Dermis blood vessel endothelial cell (primary cell): ENCODE results near the gene MDN1. TPM values are rescaled to one million over a fixed set of nuclear protein-coding genes. Genes with fewer than 3 reads are reported as not detected.
"Not testable (repeated sequence)": the region's sequence is repeated elsewhere in the genome, so short reads cannot be mapped to it uniquely, and the experiment has no call there.

Source experiments
- DNase-seq: peaks from one replicate; pipeline ENCODE4 v3.0.0; 2010
- total RNA-seq: library from RNA; depleted of rRNA; stranded (reverse); fragments of >200 nt; gene quantifications from 2 replicates; pipeline ENCODE4 v1.2.3, GENCODE V29; 2014

MDN1 gene
- total RNA-seq, 1 donor from 2014 or later: 28.2 TPM

GRCh38 chr6:89640804-89641203 is 178.8 kb downstream of the MDN1 start:
- no peak for DNase-seq

- peak; percentile 96 for DNase-seq
These were observed 181.0 kb downstream of the MDN1 start, which contains the start of gene LYRM2 for GRCh38 chr6:89638320-89639195. Gene LYRM2 (minus strand): TSS chr6:89638747. CDS start chr6:89638716, 31 bp downstream.

GRCh38 chr6:89637960-89638319 is 181.7 kb downstream of the MDN1 start:
- DNase-seq: no peak

- DNase-seq: not testable (repeated sequence)
These were observed 183.2 kb downstream of the MDN1 start for GRCh38 chr6:89636412-89636811.

DNA sequence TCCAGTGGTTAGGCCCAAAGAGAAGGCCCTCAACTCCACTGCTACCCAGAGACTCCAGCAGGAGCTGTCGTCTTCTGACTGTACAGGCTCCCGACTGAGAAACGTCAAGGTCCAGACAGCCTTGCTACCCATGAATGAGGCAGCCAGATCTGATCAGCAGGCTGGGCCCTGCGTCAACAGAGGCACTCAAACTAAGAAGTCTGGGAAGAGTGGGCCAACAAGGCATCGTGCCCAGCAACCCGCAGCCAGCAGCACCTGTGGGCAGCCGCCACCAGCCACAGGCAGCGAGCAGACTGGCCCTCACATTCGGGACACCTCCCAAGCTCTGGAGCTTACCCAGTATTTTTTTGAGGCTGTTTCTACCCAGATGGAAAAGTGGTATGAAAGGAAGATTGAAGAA is 189.1 kb downstream of the MDN1 start:
- DNase-seq: no peak

DNA sequence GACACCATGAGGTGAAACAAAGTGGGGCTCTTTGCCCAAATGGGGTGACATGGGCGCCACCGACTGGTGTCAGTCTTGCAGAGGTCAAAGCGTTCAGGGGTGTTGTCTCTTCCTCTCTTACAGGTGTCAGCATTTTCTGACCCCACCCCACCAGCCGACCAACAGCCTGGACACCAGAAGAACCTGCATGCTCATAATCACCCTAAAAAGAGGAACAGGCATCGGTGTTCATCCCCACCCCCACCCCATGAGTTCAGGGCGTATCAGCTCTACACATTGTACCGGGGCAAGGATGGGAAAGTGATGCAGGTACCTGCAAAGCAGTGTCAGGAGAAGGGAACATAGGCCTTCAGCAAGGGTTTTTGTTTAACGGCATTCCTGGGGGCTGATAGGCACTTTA is 195.8 kb downstream of the MDN1 start:
- no peak for DNase-seq

DNA sequence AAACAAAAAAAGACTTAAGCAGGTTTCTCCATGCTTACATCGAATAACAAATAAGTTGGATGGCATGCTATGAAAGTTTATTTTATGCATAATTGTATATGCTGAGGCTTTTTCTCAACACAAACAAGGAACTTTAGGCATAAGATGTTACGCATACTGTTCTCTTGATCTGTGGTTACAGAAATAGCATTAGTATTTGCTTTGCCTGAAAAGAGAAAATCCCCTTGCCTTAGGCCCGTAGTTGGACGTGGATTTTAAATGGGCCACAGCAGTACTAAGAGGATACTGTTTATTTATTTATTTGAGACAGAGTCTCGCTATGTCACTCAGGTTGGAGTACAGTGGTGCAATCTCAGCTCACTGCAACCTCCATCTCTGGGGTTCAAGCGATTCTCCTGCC is 200.0 kb downstream of the MDN1 start:
- DNase-seq: no peak

DNA sequence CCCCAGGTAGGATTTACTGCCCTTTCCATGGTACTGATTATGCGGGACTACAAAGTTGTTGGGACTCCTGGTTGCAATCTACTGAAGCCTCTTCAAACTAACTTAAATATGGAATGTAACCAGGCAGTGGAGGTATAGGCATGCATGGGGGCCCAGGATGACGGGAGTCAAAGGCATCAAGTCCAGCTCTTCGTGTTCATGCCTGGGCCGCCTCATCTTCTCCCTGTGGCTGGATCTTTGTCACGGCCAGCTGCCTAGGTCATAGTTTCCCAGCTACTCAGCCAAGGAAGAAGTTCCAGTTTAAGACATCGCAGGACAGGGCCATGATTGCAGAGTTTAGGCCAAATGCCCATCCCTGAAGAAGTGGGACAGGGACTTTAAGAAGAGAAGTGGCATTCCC is 201.6 kb downstream of the MDN1 start:
- no peak for DNase-seq

DNA sequence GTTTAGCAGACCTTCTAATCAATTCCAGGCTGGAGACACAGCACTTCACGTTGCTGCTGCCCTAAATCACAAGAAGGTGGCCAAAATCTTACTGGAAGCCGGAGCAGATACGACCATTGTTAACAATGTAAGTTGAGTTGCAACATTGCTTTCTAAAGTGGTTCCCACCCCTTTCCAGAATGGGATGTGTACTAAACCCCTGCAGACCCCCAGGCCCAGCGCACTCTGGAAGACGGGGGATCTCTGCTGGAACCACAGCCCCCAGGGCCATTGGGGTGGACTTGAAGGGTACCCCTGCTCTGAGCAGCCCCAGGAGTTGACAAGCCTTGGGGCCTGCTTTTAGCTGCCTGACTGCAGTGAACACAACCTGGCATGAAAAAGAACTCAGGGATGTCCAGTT is 203.1 kb downstream of the MDN1 start:
- no peak for DNase-seq

- DNase-seq: no peak
These were observed 203.7 kb downstream of the MDN1 start for GRCh38 chr6:89615882-89616281.

GRCh38 chr6:89613790-89614189 is 205.8 kb downstream of the MDN1 start:
- no peak for DNase-seq

DNA sequence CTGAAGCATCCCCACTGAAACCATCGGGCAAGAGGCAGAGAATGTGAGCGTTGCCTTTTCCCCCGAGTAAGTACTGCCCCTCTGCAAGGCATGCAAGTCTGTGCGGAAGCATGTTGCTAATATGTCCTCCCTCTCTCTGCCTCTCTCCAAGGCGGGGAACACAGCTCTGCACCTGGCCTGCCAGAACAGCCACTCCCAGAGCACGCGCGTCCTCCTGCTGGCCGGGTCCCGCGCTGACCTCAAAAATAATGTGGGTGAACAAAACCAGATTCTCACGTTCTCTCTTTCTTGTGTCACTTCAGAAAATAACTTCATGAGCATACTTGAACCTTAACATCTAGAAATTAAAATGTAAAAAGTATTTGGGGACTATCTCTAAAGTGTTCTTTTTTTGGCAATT is 207.5 kb downstream of the MDN1 start:
- DNase-seq: no peak

- peak; percentile 26 for DNase-seq
These were observed 207.9 kb downstream of the MDN1 start for GRCh38 chr6:89611666-89612065.

DNA sequence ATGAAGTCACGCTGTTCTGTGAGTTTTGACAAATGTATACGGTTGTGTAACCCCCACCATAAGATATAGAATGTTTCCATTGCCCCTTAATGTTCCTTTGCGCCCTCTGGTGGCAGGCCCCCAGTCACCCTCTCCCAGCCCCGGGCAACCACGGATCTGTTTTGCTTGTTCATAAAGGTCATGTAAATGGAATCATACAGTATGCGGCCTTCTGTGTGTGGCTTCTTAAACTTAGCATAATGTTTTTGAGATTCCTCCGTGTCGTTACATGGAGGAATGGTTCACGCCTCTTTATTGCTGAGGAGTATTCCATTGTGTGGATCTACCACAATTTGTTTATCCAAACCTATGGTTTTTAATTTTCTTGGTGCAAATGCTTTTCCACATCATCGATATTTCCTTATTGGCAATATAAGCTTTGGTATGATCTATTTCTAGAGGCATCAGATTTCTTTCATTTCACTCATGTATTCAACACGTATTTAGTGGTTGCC is 209.4 kb downstream of the MDN1 start:
- DNase-seq: peak; percentile 74

GRCh38 chr6:89605861-89606260 is 213.7 kb downstream of the MDN1 start:
- no peak for DNase-seq

GRCh38 chr6:89604653-89605052 is 214.9 kb downstream of the MDN1 start:
- no peak for DNase-seq

GRCh38 chr6:89602166-89602565 is 217.4 kb downstream of the MDN1 start:
- no peak for DNase-seq

DNA sequence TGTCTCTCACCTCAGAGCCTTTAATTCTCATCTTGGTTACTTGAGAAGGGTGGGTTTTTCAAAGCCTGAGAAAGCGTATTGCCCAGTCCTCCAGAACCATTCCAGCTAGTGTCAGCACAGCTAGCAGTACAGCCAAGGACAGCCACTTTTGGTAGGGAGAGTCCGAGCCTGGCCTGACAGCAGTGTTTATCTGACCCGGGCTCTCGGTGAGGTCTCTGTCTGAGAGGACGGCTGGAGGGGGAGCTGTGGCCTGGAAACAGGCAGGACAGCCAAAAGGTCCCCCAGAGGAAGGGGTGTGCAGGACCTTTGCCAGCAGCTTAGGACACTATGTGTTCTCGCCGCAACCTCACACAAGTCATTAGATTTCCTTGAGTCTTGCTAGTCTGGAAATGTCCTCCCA is 219.9 kb downstream of the MDN1 start:
- DNase-seq: no peak

DNA sequence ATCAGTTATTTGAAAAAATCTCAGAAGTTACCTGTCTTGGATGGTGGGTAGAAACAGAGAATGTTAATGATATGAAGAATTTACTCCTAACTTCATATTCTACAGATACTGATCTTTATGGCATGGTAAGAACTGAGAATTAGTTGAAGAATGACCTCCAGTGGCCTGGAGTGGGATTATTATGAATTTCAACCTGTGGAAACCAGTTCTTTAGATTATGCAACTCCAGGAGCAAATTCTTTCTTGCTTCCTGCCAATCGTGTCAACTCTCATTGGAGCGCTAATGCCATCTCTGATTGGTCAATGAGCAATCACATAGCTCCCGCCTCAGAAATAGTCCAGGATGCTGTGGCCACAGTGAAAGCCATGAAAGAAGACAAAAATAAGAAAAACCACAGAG is 221.6 kb downstream of the MDN1 start:
- peak; percentile 14 for DNase-seq

DNA sequence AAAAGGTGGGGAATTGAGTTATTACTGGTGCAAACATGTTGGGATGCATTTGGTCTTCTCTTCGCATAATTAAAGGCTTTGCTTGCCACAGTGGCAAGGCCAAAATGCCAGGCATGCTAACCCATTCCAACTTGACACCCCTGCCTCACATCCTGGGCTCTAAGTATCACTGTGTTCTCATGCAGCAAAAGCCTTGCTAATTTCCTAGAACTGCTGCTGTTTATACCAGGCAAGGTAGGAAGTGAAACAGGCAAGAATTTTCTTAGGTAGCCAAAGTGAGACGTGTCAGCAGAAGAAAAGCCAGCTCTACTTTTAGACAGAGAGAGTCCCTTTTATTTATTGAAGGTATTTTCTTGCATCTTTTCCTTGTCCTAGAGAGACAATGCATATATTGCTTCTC is 222.2 kb downstream of the MDN1 start:
- DNase-seq: no peak

DNA sequence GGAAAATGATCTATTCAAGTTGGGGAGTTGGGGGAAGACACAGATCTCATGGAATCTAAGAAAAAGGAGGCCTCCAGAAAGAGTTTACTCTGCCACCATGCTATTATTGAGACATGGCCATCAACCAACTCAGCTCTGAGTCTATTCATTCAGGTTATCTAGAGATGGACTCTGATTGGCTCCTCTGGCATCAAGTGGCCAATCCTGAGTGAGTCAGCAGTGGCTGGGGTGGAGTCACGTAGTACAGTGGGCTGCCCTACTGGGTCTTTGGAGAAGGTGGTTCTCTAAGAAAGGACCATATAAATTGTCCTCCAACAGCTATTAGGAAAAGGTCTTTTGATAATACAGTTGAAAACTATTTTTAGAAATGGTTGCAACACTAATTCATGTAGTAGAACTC is 223.1 kb downstream of the MDN1 start:
- no peak for DNase-seq

DNA sequence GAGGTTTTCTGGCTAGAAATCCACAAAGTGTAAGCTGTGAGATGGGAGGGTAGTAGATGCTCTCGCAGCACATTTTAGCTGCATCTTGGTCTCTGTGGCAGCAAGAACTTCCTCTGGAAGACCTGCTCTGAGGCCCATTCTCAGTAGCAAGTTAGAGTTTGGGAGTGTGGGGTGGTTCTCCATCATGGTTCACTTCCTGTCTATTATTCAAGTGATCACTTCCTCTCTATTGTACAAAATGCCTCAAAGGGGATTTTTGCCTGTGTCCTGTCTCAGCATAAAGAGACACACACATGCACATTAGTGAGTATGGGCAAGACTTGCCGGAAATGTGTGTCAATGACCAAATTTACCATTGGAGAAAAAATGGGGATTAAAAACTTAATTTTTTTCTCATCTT is 223.5 kb downstream of the MDN1 start:
- DNase-seq: no peak
